GM19193 (cell line): ENCODE results near the gene UBAC2.

Experiments
- POLR2A ChIP-seq: IDR thresholded peaks from 4 replicates; pipeline ENCODE4 v1.6.1; 2011; ENCODE audit not compliant: insufficient read depth, insufficient read length; ENCODE audit errors: extremely low read depth

UBAC2 gene

GRCh38 chr13:99311748-99312492 is 111.3 kb downstream of the UBAC2 start:
- no peak for TF ChIP-seq POLR2A

GRCh38 chr13:99312493-99312883 is 111.8 kb downstream of the UBAC2 start:
- TF ChIP-seq POLR2A = no peak

- TF ChIP-seq POLR2A = no peak
These were observed 112.8 kb downstream of the UBAC2 start for GRCh38 chr13:99313501-99313900.

GRCh38 chr13:99313941-99314340 is 113.3 kb downstream of the UBAC2 start:
- no peak for TF ChIP-seq POLR2A

- TF ChIP-seq POLR2A = no peak
These were observed 114.1 kb downstream of the UBAC2 start for GRCh38 chr13:99314640-99315176.

GRCh38 chr13:99315186-99315585 is 114.5 kb downstream of the UBAC2 start:
- TF ChIP-seq POLR2A = no peak

GRCh38 chr13:99316224-99316623 is 115.6 kb downstream of the UBAC2 start:
- TF ChIP-seq POLR2A = no peak

- TF ChIP-seq POLR2A = no peak
These were observed 116.1 kb downstream of the UBAC2 start for GRCh38 chr13:99316657-99317256.

GRCh38 chr13:99320693-99321481 is 120.2 kb downstream of the UBAC2 start:
- no peak for TF ChIP-seq POLR2A

GRCh38 chr13:99321709-99322108 is 121.1 kb downstream of the UBAC2 start:
- no peak for TF ChIP-seq POLR2A

- no peak for TF ChIP-seq POLR2A
These were observed 121.8 kb downstream of the UBAC2 start for GRCh38 chr13:99322297-99323103.

GRCh38 chr13:99323488-99323887 is 122.8 kb downstream of the UBAC2 start:
- TF ChIP-seq POLR2A = no peak

- no peak for TF ChIP-seq POLR2A
These were observed 125.4 kb downstream of the UBAC2 start for GRCh38 chr13:99326012-99326411.

- no peak for TF ChIP-seq POLR2A
These were observed 126.5 kb downstream of the UBAC2 start for GRCh38 chr13:99327126-99327525.

GRCh38 chr13:99327761-99328160 is 127.1 kb downstream of the UBAC2 start:
- TF ChIP-seq POLR2A = no peak
